PC-9 (cell line): ENCODE results near the gene TACR2.

Experiments used
- EZH2 ChIP-seq: fragments of 200-600 bp; sonication (generic); IDR thresholded peaks from 2 replicates; pipeline ENCODE4 v1.8.0; 2017; ENCODE audit warnings: antibody characterized with exemption, low read depth
- TF ChIP-seq, protein P1 (sequence below): fragments of 200-600 bp; sonication (generic); conservative IDR thresholded peaks from 2 replicates; pipeline ENCODE4 v1.6.1; 2017; ENCODE audit warnings: mixed run types, antibody characterized with exemption, mild to moderate bottlenecking, moderate library complexity

DNA sequence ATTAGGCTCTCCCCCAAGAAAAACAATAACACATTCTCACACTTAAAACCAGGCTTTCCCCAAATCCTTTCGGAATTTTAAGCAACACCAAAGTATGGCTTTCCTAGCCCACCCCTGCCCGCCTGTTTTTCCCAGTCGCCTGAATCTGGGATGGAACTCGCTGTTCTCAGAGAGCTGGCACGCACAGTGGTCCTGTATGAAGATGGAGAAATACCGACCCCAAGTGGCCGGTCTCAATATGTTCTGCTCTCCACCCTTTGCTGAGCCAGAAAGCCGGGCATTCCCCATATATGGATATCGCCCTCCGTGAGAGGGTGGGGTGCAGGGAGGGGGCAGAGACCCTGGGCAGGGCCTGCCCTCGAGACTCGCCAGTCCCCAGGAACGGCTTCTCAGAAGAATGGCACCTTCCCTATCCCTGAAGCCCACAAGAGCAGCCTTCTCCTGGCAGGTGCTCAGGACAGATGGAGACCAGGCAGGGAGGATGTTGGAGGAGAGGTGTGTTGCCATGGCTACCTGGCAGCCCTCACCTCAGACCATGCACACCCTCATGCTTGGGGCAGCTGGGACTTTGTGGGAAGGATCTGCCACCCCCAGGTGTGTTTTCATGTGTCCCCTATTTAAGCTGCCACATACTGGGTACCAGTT lies 3.4 kb downstream of the TACR2 start:
- TF ChIP-seq, protein P1, sequence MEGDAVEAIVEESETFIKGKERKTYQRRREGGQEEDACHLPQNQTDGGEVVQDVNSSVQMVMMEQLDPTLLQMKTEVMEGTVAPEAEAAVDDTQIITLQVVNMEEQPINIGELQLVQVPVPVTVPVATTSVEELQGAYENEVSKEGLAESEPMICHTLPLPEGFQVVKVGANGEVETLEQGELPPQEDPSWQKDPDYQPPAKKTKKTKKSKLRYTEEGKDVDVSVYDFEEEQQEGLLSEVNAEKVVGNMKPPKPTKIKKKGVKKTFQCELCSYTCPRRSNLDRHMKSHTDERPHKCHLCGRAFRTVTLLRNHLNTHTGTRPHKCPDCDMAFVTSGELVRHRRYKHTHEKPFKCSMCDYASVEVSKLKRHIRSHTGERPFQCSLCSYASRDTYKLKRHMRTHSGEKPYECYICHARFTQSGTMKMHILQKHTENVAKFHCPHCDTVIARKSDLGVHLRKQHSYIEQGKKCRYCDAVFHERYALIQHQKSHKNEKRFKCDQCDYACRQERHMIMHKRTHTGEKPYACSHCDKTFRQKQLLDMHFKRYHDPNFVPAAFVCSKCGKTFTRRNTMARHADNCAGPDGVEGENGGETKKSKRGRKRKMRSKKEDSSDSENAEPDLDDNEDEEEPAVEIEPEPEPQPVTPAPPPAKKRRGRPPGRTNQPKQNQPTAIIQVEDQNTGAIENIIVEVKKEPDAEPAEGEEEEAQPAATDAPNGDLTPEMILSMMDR, result peak; percentile 69
- no peak for TF ChIP-seq EZH2
